HT-29 (cell line): ENCODE measurements around the gene NEURL1B. TPM values are rescaled to one million over a fixed set of nuclear protein-coding genes. Genes with fewer than 3 reads are reported as not detected.
"Not testable (repeated sequence)": the region's sequence is repeated elsewhere in the genome, so short reads cannot be mapped to it uniquely, and the experiment has no call there.

Experiments
- DNase-seq: peaks from one replicate; pipeline ENCODE4 v3.0.0-alpha.2; 2015; ENCODE audit warnings: low spot score
- total RNA-seq: library from RNA; depleted of rRNA; stranded (reverse); fragments of >200 nt; shearing (Covaris generic); gene quantifications from 2 replicates; pipeline ENCODE4 v1.2.3, GENCODE V29; 2014; rRNA removed

NEURL1B gene, protein sequence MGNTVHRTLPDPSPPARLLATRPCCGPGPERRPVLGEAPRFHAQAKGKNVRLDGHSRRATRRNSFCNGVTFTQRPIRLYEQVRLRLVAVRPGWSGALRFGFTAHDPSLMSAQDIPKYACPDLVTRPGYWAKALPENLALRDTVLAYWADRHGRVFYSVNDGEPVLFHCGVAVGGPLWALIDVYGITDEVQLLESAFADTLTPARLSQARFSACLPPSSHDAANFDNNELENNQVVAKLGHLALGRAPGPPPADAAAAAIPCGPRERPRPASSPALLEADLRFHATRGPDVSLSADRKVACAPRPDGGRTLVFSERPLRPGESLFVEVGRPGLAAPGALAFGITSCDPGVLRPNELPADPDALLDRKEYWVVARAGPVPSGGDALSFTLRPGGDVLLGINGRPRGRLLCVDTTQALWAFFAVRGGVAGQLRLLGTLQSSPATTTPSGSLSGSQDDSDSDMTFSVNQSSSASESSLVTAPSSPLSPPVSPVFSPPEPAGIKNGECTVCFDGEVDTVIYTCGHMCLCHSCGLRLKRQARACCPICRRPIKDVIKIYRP
- 0.26 and 0.79 TPM in 2 replicates for total RNA-seq

DNA sequence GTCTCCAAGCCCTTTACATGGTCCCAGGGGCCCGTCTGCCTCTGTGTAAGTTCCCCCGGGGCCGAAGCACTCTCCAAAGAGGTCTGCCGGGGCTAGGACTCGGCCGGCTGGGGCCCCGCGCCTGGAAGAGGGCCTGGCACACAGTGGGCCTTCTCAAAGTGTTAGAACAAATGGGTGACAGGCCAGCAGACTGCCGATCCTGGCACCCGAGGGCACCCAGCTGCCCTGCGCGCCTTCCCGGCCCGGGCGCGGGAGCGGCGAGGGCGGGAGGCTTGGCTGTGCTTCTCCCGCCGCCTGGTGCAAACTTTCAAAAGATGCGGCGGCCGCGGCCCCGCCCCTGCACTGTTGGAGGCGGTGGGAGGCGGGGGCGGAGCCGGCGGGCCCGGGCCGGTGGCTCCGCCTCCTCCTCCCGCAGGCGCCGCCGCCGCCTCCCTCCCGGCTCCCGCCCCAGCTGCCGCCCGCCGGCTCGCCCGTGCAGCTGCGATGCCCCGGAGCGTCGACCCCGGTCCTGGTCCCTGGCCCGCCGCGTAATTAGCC is at the start of gene NEURL1B:
Gene NEURL1B (plus strand): TSS at position 442 of the 537 bp plus-strand sequence. CDS start 144 bp downstream, outside the sequence.
- DNase-seq: peak; percentile 44

DNA sequence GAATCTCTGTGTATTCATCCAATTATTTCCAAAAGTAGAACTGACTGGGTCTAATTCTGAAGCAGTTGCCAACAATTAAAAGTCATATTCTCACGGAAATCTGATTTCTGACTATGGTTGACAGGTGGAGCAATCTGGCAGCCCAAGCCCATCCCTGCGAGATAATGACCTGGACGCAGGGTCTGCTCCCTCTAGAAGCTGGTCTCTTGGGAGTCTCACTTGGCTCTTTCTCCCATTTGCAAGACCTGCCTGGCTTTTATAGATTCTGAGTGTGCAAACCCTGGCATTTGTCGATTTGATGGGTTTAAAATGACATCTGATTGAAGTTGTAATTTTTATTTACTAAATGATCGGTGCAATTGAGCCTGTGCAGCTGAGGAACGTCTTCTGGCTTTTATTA is 49.4 kb upstream of the NEURL1B start:
- DNase-seq: no peak

DNA sequence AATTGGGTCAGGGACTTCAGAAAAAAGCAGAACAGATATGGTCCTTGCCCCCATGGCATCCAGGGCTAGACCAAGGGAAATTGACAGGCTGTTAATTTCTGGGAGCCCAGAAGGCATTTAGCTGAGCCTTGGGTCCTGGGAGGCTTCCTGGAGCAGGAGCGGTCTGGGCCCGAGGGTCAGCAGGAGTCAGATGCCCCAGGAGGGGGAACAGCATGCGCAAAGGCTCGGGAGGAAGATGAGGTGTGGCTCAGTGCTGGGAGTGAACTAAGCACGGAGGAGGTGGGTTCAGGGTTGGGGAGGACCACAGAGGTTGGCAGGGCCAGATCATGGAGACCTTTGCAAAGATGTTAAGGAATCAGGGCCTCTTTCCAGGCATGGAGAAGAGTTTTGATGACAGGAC is 48.2 kb upstream of the NEURL1B start:
- DNase-seq: no peak

DNA sequence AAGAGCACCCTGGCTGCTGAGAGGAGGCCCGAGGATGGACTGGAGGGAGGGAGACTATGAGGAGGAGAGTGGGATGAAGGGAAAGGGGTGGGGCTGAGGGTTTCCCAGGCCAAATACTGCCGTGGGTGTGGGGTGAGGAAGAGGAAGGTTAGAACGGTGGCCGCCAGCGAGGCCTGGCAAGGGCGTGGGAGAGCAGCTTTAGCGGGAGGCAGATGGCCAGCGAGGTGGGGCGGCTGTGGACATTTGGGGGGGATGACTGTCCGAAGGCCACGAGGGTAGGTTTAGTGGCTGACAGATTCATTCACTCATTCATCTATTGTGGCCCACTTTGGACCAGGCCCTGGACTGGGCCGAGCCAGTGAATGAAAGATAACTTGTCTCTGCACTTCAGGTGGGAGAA is 47.8 kb upstream of the NEURL1B start:
- DNase-seq: no peak

DNA sequence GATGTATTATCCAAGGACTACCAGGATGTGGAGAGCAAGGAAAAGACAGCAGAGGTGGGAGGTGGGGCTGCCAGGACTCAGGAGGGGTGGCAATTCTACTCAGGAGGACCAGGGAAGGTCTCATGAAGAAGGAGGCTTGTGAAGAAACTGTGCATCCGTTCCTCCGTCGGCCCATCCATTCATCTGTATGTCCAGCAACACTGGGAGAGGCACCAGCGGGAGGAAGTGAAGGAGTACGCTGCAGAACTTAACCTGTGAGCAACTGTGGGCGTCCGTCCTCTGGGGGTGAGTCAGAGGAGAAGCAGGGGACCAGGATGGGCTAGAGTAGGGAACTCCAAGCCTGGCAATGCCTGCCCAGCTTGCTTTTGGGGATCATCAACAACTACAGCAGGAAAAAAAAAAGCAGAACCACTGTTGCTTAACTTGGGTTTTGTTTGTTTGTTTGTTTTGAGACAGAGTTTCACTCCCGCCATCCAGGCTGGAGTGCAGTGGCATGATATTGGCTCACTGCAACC is 47.3 kb upstream of the NEURL1B start:
- DNase-seq: no peak

DNA sequence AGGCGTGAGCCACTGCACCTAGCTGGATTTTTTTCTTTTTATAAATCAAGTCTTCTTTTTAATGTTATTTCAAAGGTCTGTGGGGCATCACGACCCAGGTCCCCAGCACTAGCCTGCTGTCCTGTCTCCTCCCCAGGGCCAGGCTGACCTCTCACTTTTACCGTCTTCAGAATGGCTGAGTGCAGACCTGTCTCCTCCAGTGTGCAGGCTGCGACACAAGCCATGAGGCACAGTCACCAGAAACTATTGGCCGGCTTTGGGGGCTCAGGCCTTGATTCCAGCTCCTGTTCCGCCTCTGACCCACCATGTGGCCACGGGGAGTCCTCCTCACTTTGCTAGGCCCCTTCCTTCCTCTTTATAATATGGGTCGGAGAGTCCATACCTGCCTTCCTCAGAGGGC is 46.6 kb upstream of the NEURL1B start:
- DNase-seq: no peak

DNA sequence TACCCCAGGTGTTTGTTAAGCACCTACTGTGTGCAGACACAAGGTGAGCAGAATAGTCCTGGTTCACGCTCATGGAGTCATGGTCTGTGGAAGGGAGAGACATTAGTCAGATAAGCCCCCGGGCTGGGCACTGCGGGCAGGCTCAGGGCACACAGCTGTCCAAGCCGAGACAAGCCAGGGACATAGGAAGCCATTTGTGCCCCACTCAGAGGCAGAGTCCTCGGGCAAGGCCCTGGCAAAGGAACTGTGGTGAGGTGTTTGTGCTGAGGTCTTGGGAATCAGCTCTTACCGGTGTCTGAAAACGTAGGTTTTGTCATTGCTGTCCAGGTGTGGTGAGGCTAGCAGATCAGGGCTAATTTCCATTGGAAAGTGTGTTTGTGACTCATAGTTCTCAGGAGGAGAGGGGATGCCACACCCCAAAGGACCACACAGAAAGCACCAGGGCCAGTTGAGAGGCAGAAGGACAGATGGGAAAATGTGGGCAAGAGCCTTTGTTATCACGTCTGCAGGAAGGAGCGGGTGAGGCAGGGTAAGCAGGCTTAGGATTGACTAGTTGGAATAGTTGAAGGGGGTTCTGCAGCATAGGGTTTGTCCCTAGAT is 46.1 kb upstream of the NEURL1B start:
- no peak for DNase-seq

DNA sequence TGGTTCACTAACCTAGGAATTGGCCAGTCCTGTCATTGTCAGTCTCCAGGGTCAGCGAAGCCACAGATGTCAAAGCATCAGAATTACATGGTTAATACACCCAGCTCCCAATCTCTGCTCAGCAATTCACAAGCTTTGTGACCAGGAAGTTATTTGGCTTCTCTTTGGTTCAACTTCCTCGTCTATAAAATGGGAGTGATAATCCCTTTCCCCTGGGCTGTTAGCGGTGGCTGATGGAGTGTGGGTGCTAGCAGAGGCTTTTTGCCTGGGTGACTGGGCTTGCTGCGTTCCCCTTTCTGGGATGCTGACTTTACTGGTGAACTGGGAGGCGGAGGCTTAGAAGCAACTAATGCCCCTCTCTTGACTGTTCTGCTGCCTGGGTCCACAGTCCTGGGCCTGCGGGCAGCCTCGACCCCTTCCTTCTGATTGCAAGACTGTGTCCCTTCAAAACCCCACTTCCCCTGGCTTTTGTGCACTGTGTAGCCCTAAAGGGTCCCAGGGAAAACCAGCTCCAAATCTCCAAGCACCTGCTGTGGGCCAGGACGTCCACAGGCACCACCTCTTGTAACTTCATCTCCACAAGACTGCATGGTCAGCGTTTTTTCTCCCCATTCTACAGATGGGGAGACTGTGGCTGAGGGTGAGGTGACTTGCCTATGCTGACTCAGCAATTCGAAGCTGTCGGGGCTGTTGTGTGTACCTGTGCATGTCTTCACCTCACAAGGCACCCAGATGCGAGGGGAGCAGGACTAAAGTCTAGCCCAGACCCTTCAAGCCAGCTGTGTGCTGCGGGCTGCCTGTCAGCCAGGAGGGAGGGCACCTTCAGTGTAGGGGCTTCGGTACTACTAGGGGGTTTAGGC is 45.2 kb upstream of the NEURL1B start:
- DNase-seq: no peak

DNA sequence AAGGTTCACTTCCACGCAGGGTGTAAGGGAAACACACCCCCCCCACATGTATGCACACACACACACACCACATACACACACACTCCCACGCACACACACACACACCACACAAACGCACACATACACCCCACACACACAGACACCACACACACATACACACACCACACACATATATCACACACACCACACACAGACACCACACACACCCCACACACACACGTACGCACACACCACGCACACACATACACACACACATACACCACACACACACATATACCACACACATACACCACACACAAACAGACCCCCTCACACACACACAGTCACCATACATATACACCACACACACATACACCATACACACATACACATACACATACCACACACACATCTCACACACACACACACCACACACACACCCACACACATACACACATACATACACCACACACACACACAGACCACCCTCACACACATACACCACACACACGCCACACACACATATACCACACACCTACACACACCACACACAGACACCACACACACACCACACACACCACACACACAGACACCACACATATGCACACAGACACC is 44.3 kb upstream of the NEURL1B start:
- no peak for DNase-seq

DNA sequence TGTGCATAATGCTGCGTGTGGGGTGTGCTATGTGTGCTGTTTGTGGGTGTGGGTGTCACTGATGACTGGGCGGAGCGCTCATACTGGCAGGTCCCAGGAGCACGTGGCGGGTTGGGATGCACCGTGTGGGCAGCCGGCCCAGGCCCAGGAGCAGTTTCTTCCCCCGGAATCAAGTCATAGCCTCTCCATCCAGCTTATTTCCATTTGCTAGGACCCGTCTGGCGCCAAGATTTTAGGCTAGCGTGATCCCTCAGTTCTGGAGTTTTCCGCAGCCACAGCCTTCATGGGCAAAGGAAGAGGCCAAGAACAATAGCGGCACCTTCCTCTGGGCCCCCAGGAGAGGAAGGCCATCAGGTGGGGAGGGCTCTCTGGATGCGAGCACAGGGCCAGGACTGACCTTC is 43.3 kb upstream of the NEURL1B start:
- no peak for DNase-seq

DNA sequence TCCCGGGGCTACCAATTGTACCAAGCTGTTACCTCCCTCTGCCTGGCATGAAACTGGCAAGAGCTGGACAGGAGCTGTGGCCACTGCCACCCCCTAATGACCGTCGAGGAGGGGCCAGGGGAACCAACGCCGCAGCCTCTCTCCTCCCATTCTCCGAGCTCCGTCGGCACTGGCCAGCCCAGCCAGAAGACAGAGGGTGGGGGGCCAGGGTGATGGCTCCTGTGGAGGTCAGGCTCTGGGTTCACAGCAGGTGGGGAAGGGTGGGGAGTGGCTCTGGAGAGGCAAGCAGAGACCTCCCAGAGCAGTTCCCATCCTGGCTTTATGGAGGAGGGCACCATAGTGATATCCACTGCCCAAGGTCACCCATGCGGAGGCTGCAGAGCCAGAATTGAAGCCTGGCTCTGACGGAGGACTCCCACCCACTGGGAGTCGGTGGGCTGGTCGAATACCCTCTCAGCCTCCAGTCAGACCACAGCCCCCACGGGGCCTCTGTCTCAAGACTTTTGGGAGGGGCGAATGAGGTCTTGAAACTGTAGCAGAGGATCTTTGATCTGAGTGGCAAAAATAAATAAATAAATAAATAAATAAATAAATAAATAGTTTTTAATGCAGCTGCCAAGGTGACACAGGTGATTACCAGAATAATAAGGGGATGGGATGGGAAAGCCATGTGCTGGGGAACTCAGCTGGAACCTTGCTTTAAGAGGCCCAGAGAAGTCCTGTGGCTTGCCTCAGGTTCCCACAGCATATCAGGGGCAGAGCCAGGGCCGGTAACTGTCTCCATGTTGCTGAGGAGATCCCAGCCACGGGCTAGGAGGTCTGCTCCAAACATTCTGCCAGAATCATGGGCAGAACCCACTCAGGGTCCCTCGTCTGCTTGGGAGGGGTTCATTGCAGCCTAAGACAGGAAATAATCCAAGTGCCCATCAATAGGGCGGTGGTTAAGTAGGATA is 42.5 kb upstream of the NEURL1B start:
- no peak for DNase-seq

DNA sequence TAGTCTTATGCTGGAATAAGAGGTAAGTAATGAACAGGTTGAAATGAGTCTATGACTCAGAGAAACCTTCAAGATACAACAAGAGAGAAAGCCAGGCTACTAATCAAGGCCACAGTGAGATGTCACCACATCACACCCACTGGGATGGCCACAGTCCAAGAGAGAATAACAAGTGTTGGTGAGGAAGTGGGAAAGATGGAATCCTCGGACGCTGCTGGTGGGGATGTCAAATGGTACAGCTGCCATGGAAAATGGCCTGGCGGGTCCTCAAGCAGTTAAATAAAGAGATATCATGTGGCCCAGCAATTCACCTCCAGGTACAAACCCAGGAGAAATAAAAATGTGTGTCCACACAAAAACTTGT is 41.9 kb upstream of the NEURL1B start:
- DNase-seq: no peak

DNA sequence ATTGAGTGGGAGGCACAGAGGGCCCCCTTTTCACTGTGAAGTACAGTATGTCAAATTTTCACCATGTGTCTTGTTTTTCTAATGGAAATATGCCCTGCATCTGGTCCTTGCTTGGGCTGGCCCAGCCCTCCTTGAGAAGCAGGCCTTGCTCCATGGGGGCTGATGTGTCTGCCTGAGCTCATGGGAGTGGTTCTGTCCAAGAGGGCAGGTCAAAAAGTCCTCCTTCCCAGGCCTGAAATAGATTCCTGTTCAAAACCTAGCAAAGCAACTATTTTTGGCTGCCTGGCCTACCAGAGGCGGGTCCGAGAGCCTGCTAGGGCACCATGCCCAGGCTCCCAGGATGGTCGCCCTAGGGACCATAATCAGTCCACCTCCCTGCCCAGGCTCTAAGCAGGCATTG is 40.5 kb upstream of the NEURL1B start:
- DNase-seq: no peak

DNA sequence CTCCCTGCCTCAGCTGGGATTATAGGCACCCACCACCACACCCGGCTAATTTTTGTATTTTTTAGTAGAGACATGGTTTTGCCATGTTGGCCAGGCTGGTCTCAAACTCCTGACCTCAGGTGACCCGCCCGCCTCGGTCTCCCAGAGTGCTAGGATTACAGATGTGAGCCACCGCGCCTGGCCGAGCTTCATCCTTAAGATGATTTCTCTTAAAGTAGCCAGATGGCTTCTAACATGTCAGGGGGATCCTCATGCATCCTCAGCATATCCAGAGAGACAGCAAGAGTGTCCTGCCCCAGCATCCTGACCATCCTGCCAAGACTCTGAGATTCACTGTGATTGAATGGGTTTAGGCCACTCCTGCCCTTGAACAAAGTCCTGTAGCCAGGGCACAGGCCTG is 39.5 kb upstream of the NEURL1B start:
- not testable (repeated sequence) for DNase-seq

DNA sequence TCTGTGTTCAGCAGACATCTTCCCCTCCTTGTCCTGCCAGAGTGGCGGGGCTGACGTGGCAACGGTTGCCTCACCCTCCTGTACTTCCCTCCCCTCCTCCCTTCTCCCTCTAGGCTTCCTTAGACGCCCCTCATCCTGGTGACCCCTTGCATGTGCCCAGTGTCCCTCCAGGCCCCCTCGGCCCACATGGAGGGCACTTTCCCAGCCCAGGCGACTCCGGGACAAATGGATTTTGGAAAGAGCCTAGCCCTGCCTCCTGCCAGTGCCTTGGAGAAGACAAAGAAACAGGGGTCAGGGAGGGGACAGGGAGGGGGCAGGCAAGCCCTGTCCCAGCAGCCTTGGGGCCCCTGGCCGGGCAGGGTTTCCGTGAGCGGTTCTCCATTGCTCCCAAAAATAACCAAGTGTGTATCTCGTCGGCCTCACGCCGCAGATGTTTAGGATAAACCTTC is 38.3 kb upstream of the NEURL1B start:
- DNase-seq: no peak

DNA sequence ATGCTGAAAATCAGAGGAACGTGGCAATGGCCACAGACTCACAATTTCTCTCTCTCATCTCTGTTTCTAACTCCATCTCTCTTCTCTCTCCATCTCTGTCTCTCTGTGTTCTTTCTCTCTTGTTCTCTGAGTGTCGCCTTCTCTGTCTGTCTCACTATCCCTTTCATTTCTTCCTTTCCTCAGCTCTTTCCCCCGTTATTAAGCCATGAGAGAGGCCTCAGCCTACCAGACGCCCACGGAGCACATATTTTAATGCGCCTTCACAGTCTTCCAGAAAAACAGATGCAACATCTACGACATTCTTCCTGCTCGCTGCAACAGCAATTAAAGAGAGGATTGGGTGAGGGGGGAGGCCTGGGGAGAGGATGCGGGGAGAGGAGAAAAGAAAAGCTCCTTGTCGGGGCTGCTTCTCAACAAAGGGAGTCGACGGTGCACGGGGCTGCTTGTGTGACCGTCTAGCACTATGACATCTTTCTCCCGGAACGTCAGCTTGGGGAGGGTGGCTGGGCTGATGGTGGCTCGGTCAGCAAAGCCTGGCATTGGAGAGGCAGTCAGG is 37.7 kb upstream of the NEURL1B start:
- no peak for DNase-seq

DNA sequence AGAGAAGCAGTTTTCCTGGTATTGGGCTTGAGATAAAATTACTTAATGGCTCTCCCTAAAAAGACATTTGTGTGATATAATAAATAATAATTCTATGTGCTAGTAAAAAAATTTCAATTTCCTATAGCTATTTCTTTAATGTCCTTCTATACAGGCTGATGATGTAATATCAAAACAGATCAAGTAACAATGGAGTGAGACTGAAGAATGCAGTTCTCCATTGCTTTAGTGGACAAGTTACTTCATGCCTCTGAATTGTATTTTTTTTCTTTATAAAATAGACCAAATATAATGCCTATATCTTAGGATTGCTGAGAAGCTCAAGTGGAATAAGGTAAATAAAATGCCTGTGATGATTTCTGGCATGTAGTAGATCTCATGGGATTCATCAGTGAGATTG is 35.6 kb upstream of the NEURL1B start:
- DNase-seq: no peak

DNA sequence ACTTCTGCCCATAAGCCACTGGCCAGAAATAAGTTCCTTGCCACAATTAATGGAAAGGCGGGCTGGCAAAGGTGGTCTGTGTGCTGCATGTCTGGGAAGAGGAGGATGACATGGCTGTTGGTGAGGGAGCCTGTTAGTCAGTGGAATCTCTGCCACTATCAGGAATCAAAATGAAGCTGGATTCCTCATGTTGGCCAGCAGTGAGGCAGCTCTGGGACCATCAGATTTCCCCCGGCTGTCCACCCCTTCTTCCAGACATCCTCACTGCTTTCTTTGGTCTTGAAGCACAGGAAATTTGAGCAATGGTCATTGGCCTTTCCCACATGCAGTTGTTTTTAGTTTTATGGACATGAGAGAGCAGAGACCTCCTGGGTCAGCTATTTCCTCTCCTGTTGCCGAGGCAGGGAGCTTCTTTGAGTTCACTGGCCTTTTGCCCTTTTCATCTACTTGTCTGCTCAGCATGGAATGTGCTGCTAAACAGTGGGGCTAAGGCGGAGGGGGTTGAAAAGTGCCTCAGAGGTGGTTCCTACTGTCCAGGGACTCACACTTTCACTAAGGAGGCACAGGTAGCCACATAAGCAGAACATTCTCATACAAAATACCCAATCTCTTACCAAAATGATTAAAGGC is 34.8 kb upstream of the NEURL1B start:
- DNase-seq: no peak

DNA sequence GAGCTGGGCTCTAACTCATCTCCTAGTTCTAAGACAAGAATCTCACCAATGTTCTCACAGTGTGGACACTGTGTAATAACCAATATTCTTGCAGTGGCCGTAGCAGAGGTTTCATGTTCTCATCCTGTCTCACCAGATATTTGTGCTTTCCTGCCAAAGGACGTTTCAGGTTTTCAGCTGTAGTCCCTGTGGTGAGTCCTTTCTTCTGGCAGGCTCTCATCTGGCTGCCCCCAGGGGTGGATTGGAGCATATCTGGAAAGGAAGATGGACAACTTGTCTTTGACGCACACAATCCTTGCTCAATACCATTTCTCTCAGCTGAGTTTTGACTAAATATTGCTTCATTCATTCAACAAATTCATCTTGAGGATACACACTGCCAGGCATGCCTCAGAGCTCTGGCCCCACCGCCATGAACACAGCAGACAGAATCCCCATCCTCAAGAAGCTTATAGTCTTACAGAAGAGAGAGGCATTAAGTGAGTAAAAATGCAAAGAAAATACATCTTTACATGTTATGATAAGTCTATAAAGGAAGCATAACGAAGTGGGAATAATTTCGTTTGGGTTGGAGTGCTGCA is 33.8 kb upstream of the NEURL1B start:
- no peak for DNase-seq
